OCI-LY7 (cell line): ENCODE measurements around the gene ARHGAP6.

Source experiments
- EZH2phosphoT487 ChIP-seq: fragments of 200-600 bp; sonication (generic); IDR thresholded peaks from 2 replicates; pipeline ENCODE4 v1.6.1; 2018; ENCODE audit warnings: low read depth, borderline replicate concordance, mild to moderate bottlenecking, mixed run types, antibody characterized with exemption, low read length, moderate library complexity, mixed read lengths
- TF ChIP-seq, protein P1 (sequence below): fragments of 200-600 bp; sonication (generic); conservative IDR thresholded peaks from 2 replicates; pipeline ENCODE4 v1.5.1; 2014; ENCODE audit warnings: mild to moderate bottlenecking, antibody characterized with exemption, low read length, moderate library complexity, mixed read lengths

- TF ChIP-seq, protein P1, sequence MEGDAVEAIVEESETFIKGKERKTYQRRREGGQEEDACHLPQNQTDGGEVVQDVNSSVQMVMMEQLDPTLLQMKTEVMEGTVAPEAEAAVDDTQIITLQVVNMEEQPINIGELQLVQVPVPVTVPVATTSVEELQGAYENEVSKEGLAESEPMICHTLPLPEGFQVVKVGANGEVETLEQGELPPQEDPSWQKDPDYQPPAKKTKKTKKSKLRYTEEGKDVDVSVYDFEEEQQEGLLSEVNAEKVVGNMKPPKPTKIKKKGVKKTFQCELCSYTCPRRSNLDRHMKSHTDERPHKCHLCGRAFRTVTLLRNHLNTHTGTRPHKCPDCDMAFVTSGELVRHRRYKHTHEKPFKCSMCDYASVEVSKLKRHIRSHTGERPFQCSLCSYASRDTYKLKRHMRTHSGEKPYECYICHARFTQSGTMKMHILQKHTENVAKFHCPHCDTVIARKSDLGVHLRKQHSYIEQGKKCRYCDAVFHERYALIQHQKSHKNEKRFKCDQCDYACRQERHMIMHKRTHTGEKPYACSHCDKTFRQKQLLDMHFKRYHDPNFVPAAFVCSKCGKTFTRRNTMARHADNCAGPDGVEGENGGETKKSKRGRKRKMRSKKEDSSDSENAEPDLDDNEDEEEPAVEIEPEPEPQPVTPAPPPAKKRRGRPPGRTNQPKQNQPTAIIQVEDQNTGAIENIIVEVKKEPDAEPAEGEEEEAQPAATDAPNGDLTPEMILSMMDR, result no peak
- no peak for TF ChIP-seq EZH2phosphoT487
These were observed 375.2 kb downstream of the ARHGAP6 start for GRCh38 chrX:11290416-11291102.
